ENCODE results near the gene PUDP. TPM values are rescaled to one million over a fixed set of nuclear protein-coding genes. Genes with fewer than 3 reads are reported as not detected.
"Not testable (repeated sequence)": the region's sequence is repeated elsewhere in the genome, so short reads cannot be mapped to it uniquely, and the experiment has no call there.

PUDP gene
- total RNA-seq, 2 donors from 2014 or later, result 17.2 to 27.0 TPM

DNA sequence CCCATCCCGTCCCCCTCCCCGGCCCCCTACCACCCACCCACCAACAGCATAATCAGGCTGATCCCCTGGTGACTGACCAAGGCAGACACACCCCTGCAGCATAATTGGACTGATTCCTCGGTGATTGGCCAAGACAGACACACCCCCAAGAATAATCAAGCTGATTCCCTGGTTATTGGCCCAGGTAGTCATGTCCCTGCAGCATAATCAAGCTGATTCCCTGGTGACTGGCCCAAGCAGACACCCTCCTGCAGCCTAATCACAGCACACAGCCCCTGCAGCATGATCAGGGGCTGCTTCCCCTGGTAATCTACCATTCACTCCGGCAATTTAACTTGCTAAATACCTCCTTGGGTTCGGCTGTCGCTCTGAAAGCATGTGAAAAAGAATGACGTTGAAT, 47.9 kb downstream of the PUDP start:
- Histone ChIP-seq H3K4me1 (no peaks in the 10 kb centered on the region), H3K27me3 (no peaks in the 10 kb centered on the region), H3K36me3 (peaks cover 8% of the 10 kb centered on the region), H3K27ac (no peak overlapping the region), H3K4me3 (no peak overlapping the region), H3K9me3 (no peaks in the 10 kb centered on the region)
- DNase-seq (ENCODE audit: low spot score), result no peak
- TF ChIP-seq, protein P1, sequence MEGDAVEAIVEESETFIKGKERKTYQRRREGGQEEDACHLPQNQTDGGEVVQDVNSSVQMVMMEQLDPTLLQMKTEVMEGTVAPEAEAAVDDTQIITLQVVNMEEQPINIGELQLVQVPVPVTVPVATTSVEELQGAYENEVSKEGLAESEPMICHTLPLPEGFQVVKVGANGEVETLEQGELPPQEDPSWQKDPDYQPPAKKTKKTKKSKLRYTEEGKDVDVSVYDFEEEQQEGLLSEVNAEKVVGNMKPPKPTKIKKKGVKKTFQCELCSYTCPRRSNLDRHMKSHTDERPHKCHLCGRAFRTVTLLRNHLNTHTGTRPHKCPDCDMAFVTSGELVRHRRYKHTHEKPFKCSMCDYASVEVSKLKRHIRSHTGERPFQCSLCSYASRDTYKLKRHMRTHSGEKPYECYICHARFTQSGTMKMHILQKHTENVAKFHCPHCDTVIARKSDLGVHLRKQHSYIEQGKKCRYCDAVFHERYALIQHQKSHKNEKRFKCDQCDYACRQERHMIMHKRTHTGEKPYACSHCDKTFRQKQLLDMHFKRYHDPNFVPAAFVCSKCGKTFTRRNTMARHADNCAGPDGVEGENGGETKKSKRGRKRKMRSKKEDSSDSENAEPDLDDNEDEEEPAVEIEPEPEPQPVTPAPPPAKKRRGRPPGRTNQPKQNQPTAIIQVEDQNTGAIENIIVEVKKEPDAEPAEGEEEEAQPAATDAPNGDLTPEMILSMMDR (IDR thresholded peaks at IDR 0.05), result no peak

DNA sequence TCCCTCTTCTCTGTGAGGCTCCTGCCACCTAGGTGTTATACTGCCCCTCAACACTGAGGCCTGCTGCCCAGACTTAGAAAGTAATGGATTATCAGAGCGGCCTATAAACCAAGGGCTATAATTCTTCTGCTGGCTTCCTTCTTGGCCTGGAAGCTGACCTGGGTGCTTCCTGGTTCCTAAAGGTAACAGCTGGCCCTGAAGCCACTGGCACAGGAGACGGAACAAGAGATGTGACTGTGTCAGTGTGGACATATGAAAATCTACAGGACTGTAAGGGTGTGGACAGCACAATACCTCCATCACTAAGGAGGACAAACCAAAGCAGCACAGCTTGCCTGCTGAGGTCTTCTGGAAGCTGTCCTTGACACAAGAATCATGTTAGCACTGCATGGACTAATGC, 52.3 kb downstream of the PUDP start:
- not testable (repeated sequence) for H3K4me3 ChIP-seq; H3K36me3 ChIP-seq; H3K27ac ChIP-seq; H3K9me3 ChIP-seq; H3K27me3 ChIP-seq; DNase-seq (ENCODE audit: low spot score); H3K4me1 ChIP-seq

DNA sequence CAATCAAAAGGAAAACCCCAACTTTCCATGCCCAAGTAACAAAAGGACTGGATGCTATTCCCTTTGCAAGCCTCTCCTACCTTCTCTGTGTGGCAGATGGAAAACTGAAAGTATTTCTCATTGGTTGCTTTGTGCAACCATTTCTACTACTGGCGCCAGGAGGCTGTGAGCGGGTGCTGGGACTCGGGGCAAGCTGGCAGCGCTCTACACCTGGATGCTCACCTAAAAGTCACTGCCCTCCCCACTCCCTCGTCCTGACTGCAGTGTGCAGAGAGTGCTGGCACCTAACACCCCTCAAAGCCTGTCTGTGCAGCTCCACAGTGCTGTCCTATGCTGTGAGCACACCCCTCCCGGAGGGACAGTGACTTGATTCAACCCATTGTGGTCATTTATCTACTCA, 54.6 kb downstream of the PUDP start:
- no peak overlapping the region for H3K27ac ChIP-seq
- H3K9me3 ChIP-seq, result no peaks in the 10 kb centered on the region
- H3K4me3 ChIP-seq, result no peak overlapping the region
- TF ChIP-seq, protein P1 (IDR thresholded peaks at IDR 0.05), result no peak
- no peaks in the 10 kb centered on the region for H3K4me1 ChIP-seq
- no peaks in the 10 kb centered on the region for H3K27me3 ChIP-seq
- H3K36me3 ChIP-seq, result no peaks in the 10 kb centered on the region
- DNase-seq (ENCODE audit: low spot score), result no peak

DNA sequence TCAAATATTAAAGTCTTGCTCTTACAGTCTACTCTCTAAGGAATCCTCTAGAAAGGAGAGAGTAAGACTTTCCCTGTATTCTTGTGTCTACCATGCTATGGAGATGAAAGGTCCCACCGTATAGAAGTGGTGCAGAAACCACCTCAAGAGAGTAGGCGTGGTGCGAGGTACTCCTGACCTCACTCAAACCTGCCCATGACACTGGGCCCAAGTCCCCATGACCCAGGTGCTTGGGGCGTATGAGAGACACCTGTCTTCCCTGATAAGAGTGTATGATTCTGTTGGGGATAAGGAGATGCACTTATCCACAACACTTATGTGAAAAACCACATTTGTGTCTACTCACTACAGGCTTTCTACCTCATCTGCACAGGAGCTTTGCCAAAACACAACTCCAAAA, 55.4 kb downstream of the PUDP start:
- TF ChIP-seq, protein P1 (IDR thresholded peaks at IDR 0.05), result no peak
- DNase-seq (ENCODE audit: low spot score), result no peak
- H3K9me3 ChIP-seq, result no peaks in the 10 kb centered on the region
- H3K4me3 ChIP-seq, result no peak overlapping the region
- H3K27me3 ChIP-seq, result no peaks in the 10 kb centered on the region
- H3K27ac ChIP-seq, result no peak overlapping the region
- no peaks in the 10 kb centered on the region for H3K36me3 ChIP-seq
- H3K4me1 ChIP-seq, result no peaks in the 10 kb centered on the region

DNA sequence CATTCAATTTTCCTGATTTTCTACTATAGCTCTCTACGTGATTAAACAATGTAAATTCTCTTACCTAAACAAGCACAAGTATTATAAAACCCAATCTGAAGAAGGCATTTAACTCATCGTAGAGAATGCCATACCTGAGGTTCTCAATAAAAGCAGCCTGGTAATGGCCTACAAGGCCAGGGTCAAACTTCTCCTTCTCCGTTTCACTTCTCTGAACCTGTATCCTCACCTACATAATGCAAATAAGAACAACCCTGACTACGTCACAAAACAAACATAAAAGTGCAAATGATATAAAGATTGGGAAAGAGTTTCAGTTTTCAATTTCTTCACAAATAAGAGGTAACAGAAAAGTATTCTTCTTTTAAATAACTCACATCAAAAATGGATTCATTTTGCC, 56.0 kb downstream of the PUDP start:
- no peaks in the 10 kb centered on the region for H3K9me3 ChIP-seq
- H3K4me1 ChIP-seq, result no peaks in the 10 kb centered on the region

DNA sequence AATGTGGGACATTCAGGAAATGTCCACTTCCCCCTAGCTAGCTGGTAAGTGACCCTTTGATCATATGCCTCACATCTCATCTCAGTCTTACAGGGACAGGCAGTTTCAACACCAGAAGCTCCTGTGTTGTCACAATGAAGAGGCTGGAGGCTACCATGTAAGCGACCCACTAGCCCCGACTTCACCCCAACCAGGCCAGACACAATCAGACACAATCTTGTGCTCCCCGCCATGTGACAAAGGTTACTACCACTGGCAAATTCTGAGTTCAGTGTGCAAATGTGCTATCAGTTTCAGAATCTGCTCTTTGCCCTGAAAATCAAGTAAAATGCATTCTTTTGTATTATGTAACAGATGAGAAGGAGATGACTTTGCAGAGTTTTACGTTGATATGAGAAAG, 57.3 kb downstream of the PUDP start:
- no peaks in the 10 kb centered on the region for H3K36me3 ChIP-seq
- no peaks in the 10 kb centered on the region for H3K9me3 ChIP-seq
- H3K4me3 ChIP-seq, result no peak overlapping the region
- no peak overlapping the region for H3K27ac ChIP-seq
- no peaks in the 10 kb centered on the region for H3K27me3 ChIP-seq
- no peak for DNase-seq (ENCODE audit: low spot score)
- H3K4me1 ChIP-seq, result no peaks in the 10 kb centered on the region
- TF ChIP-seq, protein P1 (IDR thresholded peaks at IDR 0.05), result no peak

More for the DNA sequence above, 56.0 kb downstream of the PUDP start:
- no peak overlapping the region for H3K27ac ChIP-seq
- H3K36me3 ChIP-seq, result no peaks in the 10 kb centered on the region
- H3K4me3 ChIP-seq, result no peak overlapping the region
- H3K27me3 ChIP-seq, result no peaks in the 10 kb centered on the region
- DNase-seq (ENCODE audit: low spot score), result no peak
- TF ChIP-seq, protein P1 (IDR thresholded peaks at IDR 0.05), result no peak
